Measurements from ENCODE around the gene PRRT2.

Gene PRRT2

GRCh38 chr16:29811896-29812665, at the start of gene PRRT2:
Gene PRRT2 (plus strand): TSS chr16:29812193. CDS start chr16:29813055, 862 bp downstream.
- peak within 1 kb of the TSS; percentile 95; the same call in 1 of the 2 replicates for H3K27ac ChIP-seq (ENCODE audit: low read length)
- peak within 1 kb of the TSS; percentile 64 for H3K9ac ChIP-seq (ENCODE audit: low read length)
- peak; percentile 18 for DNase-seq
- peaks cover 37% of the 10 kb centered on the region for H3K4me1 ChIP-seq (ENCODE audit: low read length)
- no peaks in the 10 kb centered on the region for H3K9me2 ChIP-seq (replicated peaks; ENCODE audit: insufficient read depth, low read length)
- H3K4me2 ChIP-seq (ENCODE audit: low read depth, low read length) = peak within 1 kb of the TSS; percentile 89
- no peak for TF ChIP-seq EZH2 (optimal IDR thresholded peaks at IDR 0.05; ENCODE audit: low read depth, low read length)
- TF ChIP-seq EZH2phosphoT487 (IDR thresholded peaks at IDR 0.05; ENCODE audit: low read length) = no peak
- no peak for TF ChIP-seq CTCF (IDR thresholded peaks at IDR 0.05; ENCODE audit: low read length)
- H3F3A ChIP-seq (ENCODE audit: insufficient read depth, low read length) = peaks cover 57% of the 10 kb centered on the region
- peak within 1 kb of the TSS; percentile 65 for H2AFZ ChIP-seq (ENCODE audit: low read length)
- H3K4me3 ChIP-seq (ENCODE audit: low read length) = peak within 1 kb of the TSS; percentile 65
- no peaks in the 10 kb centered on the region for H3K36me3 ChIP-seq (replicated peaks; ENCODE audit: insufficient read depth, low read length)
- peaks cover 41% of the 10 kb centered on the region for H3K79me2 ChIP-seq (ENCODE audit: low read length)
- H3K9me3 ChIP-seq (replicated peaks; ENCODE audit: insufficient read depth, low read length) = no peaks in the 10 kb centered on the region
- H3K27me3 ChIP-seq (replicated peaks; ENCODE audit: insufficient read depth, low read length) = no peaks in the 10 kb centered on the region
- H4K20me1 ChIP-seq (ENCODE audit: insufficient read depth, low read length) = no peaks in the 10 kb centered on the region

GRCh38 chr16:29763326-29763725, 48.7 kb upstream of the PRRT2 start:
- H3K27ac ChIP-seq (ENCODE audit: low read length) = no peak overlapping the region
- no peak for DNase-seq

GRCh38 chr16:29765167-29766032, 46.6 kb upstream of the PRRT2 start:
- H3K4me2 ChIP-seq (ENCODE audit: low read depth, low read length) = no peak overlapping the region
- no peaks in the 10 kb centered on the region for H3K27me3 ChIP-seq (replicated peaks; ENCODE audit: insufficient read depth, low read length)
- no peaks in the 10 kb centered on the region for H3F3A ChIP-seq (ENCODE audit: insufficient read depth, low read length)
- no peak overlapping the region for H3K4me3 ChIP-seq (ENCODE audit: low read length)
- no peaks in the 10 kb centered on the region for H3K9me3 ChIP-seq (replicated peaks; ENCODE audit: insufficient read depth, low read length)
- H3K36me3 ChIP-seq (replicated peaks; ENCODE audit: insufficient read depth, low read length) = no peaks in the 10 kb centered on the region
- H3K9me2 ChIP-seq (replicated peaks; ENCODE audit: insufficient read depth, low read length) = no peaks in the 10 kb centered on the region
- H3K27ac ChIP-seq (ENCODE audit: low read length) = no peak overlapping the region
- H3K9ac ChIP-seq (ENCODE audit: low read length) = no peak overlapping the region
- no peaks in the 10 kb centered on the region for H3K79me2 ChIP-seq (ENCODE audit: low read length)
- H2AFZ ChIP-seq (ENCODE audit: low read length) = no peak overlapping the region
- no peaks in the 10 kb centered on the region for H3K4me1 ChIP-seq (ENCODE audit: low read length)
- TF ChIP-seq CTCF (IDR thresholded peaks at IDR 0.05; ENCODE audit: low read length) (no peak), EZH2 (optimal IDR thresholded peaks at IDR 0.05; ENCODE audit: low read depth, low read length) (no peak), EZH2phosphoT487 (IDR thresholded peaks at IDR 0.05; ENCODE audit: low read length) (no peak)
- DNase-seq = no peak
- no peaks in the 10 kb centered on the region for H4K20me1 ChIP-seq (ENCODE audit: insufficient read depth, low read length)

More at GRCh38 chr16:29763326-29763725, 48.7 kb upstream of the PRRT2 start:
- H3K4me1 ChIP-seq (ENCODE audit: low read length) = no peaks in the 10 kb centered on the region
- H3K79me2 ChIP-seq (ENCODE audit: low read length) = no peaks in the 10 kb centered on the region
- no peak overlapping the region for H2AFZ ChIP-seq (ENCODE audit: low read length)
- no peaks in the 10 kb centered on the region for H3F3A ChIP-seq (ENCODE audit: insufficient read depth, low read length)
- no peaks in the 10 kb centered on the region for H3K9me3 ChIP-seq (replicated peaks; ENCODE audit: insufficient read depth, low read length)
- TF ChIP-seq CTCF (IDR thresholded peaks at IDR 0.05; ENCODE audit: low read length) (no peak), EZH2 (optimal IDR thresholded peaks at IDR 0.05; ENCODE audit: low read depth, low read length) (no peak), EZH2phosphoT487 (IDR thresholded peaks at IDR 0.05; ENCODE audit: low read length) (no peak)
- H3K27me3 ChIP-seq (replicated peaks; ENCODE audit: insufficient read depth, low read length) = no peaks in the 10 kb centered on the region
- H4K20me1 ChIP-seq (ENCODE audit: insufficient read depth, low read length) = no peaks in the 10 kb centered on the region
- H3K4me3 ChIP-seq (ENCODE audit: low read length) = no peak overlapping the region
- no peak overlapping the region for H3K9ac ChIP-seq (ENCODE audit: low read length)
- H3K4me2 ChIP-seq (ENCODE audit: low read depth, low read length) = no peak overlapping the region
- H3K9me2 ChIP-seq (replicated peaks; ENCODE audit: insufficient read depth, low read length) = no peaks in the 10 kb centered on the region
- no peaks in the 10 kb centered on the region for H3K36me3 ChIP-seq (replicated peaks; ENCODE audit: insufficient read depth, low read length)
